Measurements from ENCODE around the gene ADAM12.

DNA sequence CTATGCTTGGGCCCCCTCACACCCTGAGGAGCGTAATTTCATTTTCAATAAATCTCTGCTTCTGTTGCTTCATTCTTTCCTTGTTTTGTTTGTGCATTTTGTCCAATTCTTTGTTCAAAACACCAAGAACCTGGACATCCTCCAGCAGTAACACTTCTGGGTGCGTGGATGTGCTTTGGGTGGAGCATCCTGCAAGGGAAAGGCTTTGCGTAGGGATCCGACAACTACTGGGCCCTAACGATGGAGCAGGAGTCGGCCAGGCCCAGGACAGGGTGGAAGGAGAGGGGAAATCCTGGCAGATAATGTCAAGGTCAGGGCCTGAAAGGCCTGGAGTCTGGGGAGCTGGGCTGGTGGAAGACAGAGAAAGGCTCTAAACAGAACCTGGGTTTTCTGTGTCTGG, 231.8 kb downstream of the ADAM12 start:
- TF ChIP-seq POLR2AphosphoS5 (IDR thresholded peaks at IDR 0.05) (no peak), POLR2A (IDR thresholded peaks at IDR 0.05) (no peak)
- TF ChIP-seq, protein P1, sequence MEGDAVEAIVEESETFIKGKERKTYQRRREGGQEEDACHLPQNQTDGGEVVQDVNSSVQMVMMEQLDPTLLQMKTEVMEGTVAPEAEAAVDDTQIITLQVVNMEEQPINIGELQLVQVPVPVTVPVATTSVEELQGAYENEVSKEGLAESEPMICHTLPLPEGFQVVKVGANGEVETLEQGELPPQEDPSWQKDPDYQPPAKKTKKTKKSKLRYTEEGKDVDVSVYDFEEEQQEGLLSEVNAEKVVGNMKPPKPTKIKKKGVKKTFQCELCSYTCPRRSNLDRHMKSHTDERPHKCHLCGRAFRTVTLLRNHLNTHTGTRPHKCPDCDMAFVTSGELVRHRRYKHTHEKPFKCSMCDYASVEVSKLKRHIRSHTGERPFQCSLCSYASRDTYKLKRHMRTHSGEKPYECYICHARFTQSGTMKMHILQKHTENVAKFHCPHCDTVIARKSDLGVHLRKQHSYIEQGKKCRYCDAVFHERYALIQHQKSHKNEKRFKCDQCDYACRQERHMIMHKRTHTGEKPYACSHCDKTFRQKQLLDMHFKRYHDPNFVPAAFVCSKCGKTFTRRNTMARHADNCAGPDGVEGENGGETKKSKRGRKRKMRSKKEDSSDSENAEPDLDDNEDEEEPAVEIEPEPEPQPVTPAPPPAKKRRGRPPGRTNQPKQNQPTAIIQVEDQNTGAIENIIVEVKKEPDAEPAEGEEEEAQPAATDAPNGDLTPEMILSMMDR (IDR thresholded peaks at IDR 0.05 in 8 of 11, conservative IDR thresholded peaks at IDR 0.05 in 3 of 11): no peak

Data from spleen (tissue), 7 donors.